ENCODE results near the gene TMEM117. TPM values are rescaled to one million over a fixed set of nuclear protein-coding genes. Genes with fewer than 3 reads are reported as not detected.

The TMEM117 gene
- total and polyA plus RNA-seq, 2 donors (not counting 1 experiment from before 2014, with no cell fraction given): 2.0 to 10.4 TPM

DNA sequence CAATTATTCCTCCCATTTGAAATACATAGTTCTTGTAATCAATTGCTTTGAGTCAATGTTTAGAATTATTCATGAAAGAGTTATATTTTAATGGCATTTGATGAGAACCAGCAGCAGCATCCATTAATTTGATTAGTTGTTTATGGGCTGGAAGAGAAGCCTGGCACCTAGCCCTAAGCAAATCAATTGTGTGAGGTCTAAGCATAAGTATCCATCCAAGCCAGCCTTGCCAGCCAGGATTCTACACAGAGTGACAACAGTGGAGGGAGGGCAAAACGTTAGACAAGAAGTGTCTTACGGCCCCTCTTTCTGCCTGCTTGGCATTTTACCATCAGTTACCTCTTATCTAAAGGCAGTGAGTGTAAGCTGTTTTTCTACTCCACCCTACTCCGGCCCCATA lies 561.8 kb downstream of the TMEM117 start:
- Histone ChIP-seq H3K4me2 (replicated peaks; ENCODE audit: low read depth, low read length, poor library complexity, severe bottlenecking) (no peak overlapping the region), H3K36me3 (replicated peaks in 1 of 2; ENCODE audit: control extremely low read depth in 1 of 2, control insufficient read depth in 1 of 2, extremely low read depth in 1 of 2, insufficient read depth in 2 of 2, low read length in 1 of 2) (no peaks in the 10 kb centered on the region), H3K27ac (ENCODE audit: low read length in 2 of 2) (no peak overlapping the region), H3K4me1 (ENCODE audit: control insufficient read depth in 2 of 2, insufficient read depth in 2 of 2, low read length in 2 of 2) (no peaks in the 10 kb centered on the region), H3K79me2 (ENCODE audit: control insufficient read depth, insufficient read depth, low read length) (no peaks in the 10 kb centered on the region), H3K27me3 (replicated peaks in 1 of 4; ENCODE audit: control extremely low read depth in 1 of 4, control insufficient read depth in 3 of 4, insufficient read depth in 4 of 4, low read length in 3 of 4) (no peaks in the 10 kb centered on the region), H3K9me3 (ENCODE audit: control extremely low read depth in 1 of 3, control insufficient read depth in 2 of 3, insufficient read depth in 1 of 3, low read length in 2 of 3) (no peaks in the 10 kb centered on the region), H2AFZ (ENCODE audit: insufficient read depth, low read depth, low read length, poor library complexity, severe bottlenecking) (no peak overlapping the region), H4K20me1 (ENCODE audit: control insufficient read depth, insufficient read depth, low read length, poor library complexity, severe bottlenecking) (no peaks in the 10 kb centered on the region), H3K4me3 (ENCODE audit: control extremely low read depth in 1 of 5, extremely low read depth in 1 of 5, insufficient read depth in 1 of 5, low read depth in 2 of 5, low read length in 4 of 5) (no peak overlapping the region), H3K9ac (ENCODE audit: low read length) (no peak overlapping the region)
- intact Hi-C loops (cut with micrococcal nuclease): no loop called here
- ATAC-seq (ENCODE audit: low read depth) (no peak), DNase-seq (no peak)
- Mint-ChIP-seq H3K27me3 (no peaks in the 10 kb centered on the region), H3K27ac (no peak overlapping the region), H3K4me3 (no peak overlapping the region), H3K4me1 (no peaks in the 10 kb centered on the region), H3K9me3 (ENCODE audit: insufficient read depth) (no peaks in the 10 kb centered on the region)
- TF ChIP-seq CTCF (IDR thresholded peaks at IDR 0.05) (no peak), EZH2 (IDR thresholded peaks at IDR 0.05; ENCODE audit: borderline replicate concordance, insufficient read depth, low read depth, low read length, poor library complexity, severe bottlenecking) (no peak)
- ChIA-PET POLR2A (no interaction called here), CTCF (no interaction called here)
- no CpG with 5 or more reads among the region's 3 CpGs for WGBS (ENCODE audit: insufficient coverage)

DNA sequence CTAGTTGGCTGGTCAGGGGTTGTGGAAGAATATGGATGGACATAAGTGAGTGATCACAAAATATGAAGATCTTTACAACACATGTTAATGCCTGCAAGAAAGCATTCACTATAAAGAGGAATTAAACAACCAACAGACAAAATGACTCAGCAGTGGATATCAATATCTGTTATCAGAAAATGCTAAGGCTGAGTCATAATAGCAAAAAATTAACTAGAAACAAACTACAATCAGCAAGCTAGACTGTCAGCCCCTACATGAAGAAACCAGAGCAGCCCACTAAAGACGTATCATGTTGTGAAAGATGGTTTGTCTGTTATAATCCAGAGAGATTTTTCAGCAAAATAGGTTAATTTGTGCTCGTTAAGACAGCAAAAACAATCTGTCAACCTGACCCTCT lies 567.3 kb downstream of the TMEM117 start:
- POLR2A ChIA-PET: no interaction called here
- DNase-seq (no peak), ATAC-seq (ENCODE audit: low read depth) (no peak)
- H3K4me1 ChIP-seq (ENCODE audit: control insufficient read depth in 2 of 2, insufficient read depth in 2 of 2, low read length in 2 of 2): no peaks in the 10 kb centered on the region
- no peak overlapping the region for H3K4me3 Mint-ChIP-seq
- no peaks in the 10 kb centered on the region for H3K9me3 Mint-ChIP-seq (ENCODE audit: insufficient read depth)
- H3K27me3 Mint-ChIP-seq: peaks cover 11% of the 10 kb centered on the region
- intact Hi-C loops (cut with micrococcal nuclease): no loop called here
- TF ChIP-seq EZH2 (IDR thresholded peaks at IDR 0.05; ENCODE audit: borderline replicate concordance, insufficient read depth, low read depth, low read length, poor library complexity, severe bottlenecking) (no peak), CTCF (IDR thresholded peaks at IDR 0.05) (no peak)
- CTCF ChIA-PET: no interaction called here
- WGBS (ENCODE audit: insufficient coverage): no CpG with 5 or more reads among the region's 2 CpGs
- no peaks in the 10 kb centered on the region for H3K4me1 Mint-ChIP-seq
- no peak overlapping the region for H3K4me2 ChIP-seq (replicated peaks; ENCODE audit: low read depth, low read length, poor library complexity, severe bottlenecking)
- H3K9me3 ChIP-seq (ENCODE audit: control extremely low read depth in 1 of 3, control insufficient read depth in 2 of 3, insufficient read depth in 1 of 3, low read length in 2 of 3): no peaks in the 10 kb centered on the region
- H3K27me3 ChIP-seq (replicated peaks in 1 of 4; ENCODE audit: control extremely low read depth in 1 of 4, control insufficient read depth in 3 of 4, insufficient read depth in 4 of 4, low read length in 3 of 4): no peaks in the 10 kb centered on the region
- no peak overlapping the region for H2AFZ ChIP-seq (ENCODE audit: insufficient read depth, low read depth, low read length, poor library complexity, severe bottlenecking)
- no peaks in the 10 kb centered on the region for H3K36me3 ChIP-seq (replicated peaks in 1 of 2; ENCODE audit: control extremely low read depth in 1 of 2, control insufficient read depth in 1 of 2, extremely low read depth in 1 of 2, insufficient read depth in 2 of 2, low read length in 1 of 2)
- H3K27ac Mint-ChIP-seq: no peak overlapping the region
- H4K20me1 ChIP-seq (ENCODE audit: control insufficient read depth, insufficient read depth, low read length, poor library complexity, severe bottlenecking): no peaks in the 10 kb centered on the region
- H3K4me3 ChIP-seq (ENCODE audit: control extremely low read depth in 1 of 5, extremely low read depth in 1 of 5, insufficient read depth in 1 of 5, low read depth in 2 of 5, low read length in 4 of 5): no peak overlapping the region
- H3K27ac ChIP-seq (ENCODE audit: low read length in 2 of 2): no peak overlapping the region
- H3K79me2 ChIP-seq (ENCODE audit: control insufficient read depth, insufficient read depth, low read length): no peaks in the 10 kb centered on the region
- H3K9ac ChIP-seq (ENCODE audit: low read length): no peak overlapping the region

All from B cell (primary cell).